Activated CD4-positive, alpha-beta T cell treated with anti-CD3 and anti-CD28 coated beads, Interleukin-2, amount 50 U/mL, for 16 hours (primary cell): Measurements from ENCODE around the gene CTSD.
"Not testable (repeated sequence)": the region's sequence is repeated elsewhere in the genome, so short reads cannot be mapped to it uniquely, and the experiment has no call there.

ENCODE experiments used
- DNase-seq: peaks from one replicate; pipeline ENCODE4 v3.0.0-alpha.2; 2020

CTSD gene

GRCh38 chr11:1782031-1782590 lies 18.4 kb upstream of the CTSD start:
- no peak for DNase-seq

GRCh38 chr11:1781593-1781975 lies 17.9 kb upstream of the CTSD start:
- DNase-seq: no peak

GRCh38 chr11:1780700-1781592 lies 17.2 kb upstream of the CTSD start:
- DNase-seq: no peak

GRCh38 chr11:1779806-1780699 lies 16.3 kb upstream of the CTSD start:
- DNase-seq: no peak

GRCh38 chr11:1779034-1779805 lies 15.5 kb upstream of the CTSD start:
- no peak for DNase-seq

- no peak for DNase-seq
Measured at GRCh38 chr11:1778141-1778911, 14.6 kb upstream of the CTSD start.

- DNase-seq: no peak
Measured at GRCh38 chr11:1777737-1778136, 14.0 kb upstream of the CTSD start.

- no peak for DNase-seq
Measured at GRCh38 chr11:1776944-1777715, 13.4 kb upstream of the CTSD start.

GRCh38 chr11:1776331-1776851 lies 12.7 kb upstream of the CTSD start:
- no peak for DNase-seq

GRCh38 chr11:1774886-1775285 lies 11.2 kb upstream of the CTSD start:
- DNase-seq: no peak

GRCh38 chr11:1773994-1774550 lies 10.3 kb upstream of the CTSD start:
- DNase-seq: no peak

- DNase-seq: no peak
Measured at GRCh38 chr11:1773131-1773993, 9.6 kb upstream of the CTSD start.

GRCh38 chr11:1772270-1773130 lies 8.8 kb upstream of the CTSD start:
- peak; percentile 83 for DNase-seq

- DNase-seq: no peak
Measured at GRCh38 chr11:1771700-1772099, 8.0 kb upstream of the CTSD start.

GRCh38 chr11:1771273-1771672 lies 7.5 kb upstream of the CTSD start:
- no peak for DNase-seq

- DNase-seq: no peak
Measured at GRCh38 chr11:1770528-1770927, 6.8 kb upstream of the CTSD start.

GRCh38 chr11:1770061-1770460 lies 6.3 kb upstream of the CTSD start:
- no peak for DNase-seq

- not testable (repeated sequence) for DNase-seq
Measured at GRCh38 chr11:1769304-1769936, 5.7 kb upstream of the CTSD start.
